PC-3 (cell line): ENCODE measurements around the gene RPS21. TPM values are rescaled to one million over a fixed set of nuclear protein-coding genes. Genes with fewer than 3 reads are reported as not detected.

Source experiments
- ATAC-seq: fragments of 200-7000 bp; cut with Tn5 transposase; 2 replicates; pipeline ENCODE4 v1.9.1; 2020; ENCODE audit warnings: mild to moderate bottlenecking, moderate library complexity
- BruUV-seq: library from RNA; stranded (reverse); fragments of 400-500 nt; replicated peaks from 2 replicates; lab custom pipeline; 2021; lab: Mats Ljungman, UMichigan
- CTCF ChIA-PET: fragments of 300-600 bp; sonication (Branson Sonifier 250); formaldehyde crosslinking; loops from one replicate; lab custom pipeline; 2022; ENCODE audit warnings: antibody characterized with exemption; lab: Charles Lee
- POLR2A ChIA-PET: fragments of 300-600 bp; sonication (Branson Sonifier 250); formaldehyde crosslinking; loops from one replicate; lab custom pipeline; 2022; ENCODE audit warnings: antibody characterized with exemption; ENCODE audit not compliant: unreplicated experiment; lab: Charles Lee
- DNase-seq: peaks from one replicate; pipeline ENCODE4 v3.0.0-alpha.2; 2015
- H2AFZ ChIP-seq: fragments of 300-600 bp; sonication (generic); 2 replicates; pipeline ENCODE4 v1.6.0; 2016; ENCODE audit warnings: antibody characterized with exemption, low read length
- H3F3A ChIP-seq: fragments of 300-600 bp; sonication (generic); one replicate; pipeline ENCODE4 v1.6.0; 2017; ENCODE audit warnings: antibody characterized with exemption, low read length, control low read depth, mild to moderate bottlenecking; ENCODE audit not compliant: unreplicated experiment
- H3K27ac ChIP-seq: fragments of 300-600 bp; sonication (generic); 2 replicates; pipeline ENCODE4 v1.5.1; 2016; ENCODE audit warnings: mild to moderate bottlenecking, low read length
- H3K27me3 ChIP-seq: fragments of 300-600 bp; sonication (generic); 2 replicates; pipeline ENCODE4 v1.6.1; 2016; ENCODE audit warnings: low read length, mixed read lengths
- H3K36me3 ChIP-seq: fragments of 300-600 bp; sonication (generic); 2 replicates; pipeline ENCODE4 v1.6.1; 2016; ENCODE audit warnings: low read depth, mixed run types, low read length, mixed read lengths
- H3K4me1 ChIP-seq: fragments of 300-600 bp; sonication (generic); 2 replicates; pipeline ENCODE4 v1.5.1; 2016; ENCODE audit warnings: low read length; ENCODE audit not compliant: insufficient read depth
- H3K4me2 ChIP-seq: fragments of 300-600 bp; sonication (generic); 2 replicates; pipeline ENCODE4 v1.6.0; 2016; ENCODE audit warnings: low read length
- H3K4me3 ChIP-seq: fragments of 300-600 bp; sonication (generic); 2 replicates; pipeline ENCODE4 v1.5.1; 2016; ENCODE audit warnings: mild to moderate bottlenecking, low read length, mixed read lengths
- H3K79me2 ChIP-seq: fragments of 300-600 bp; sonication (generic); 2 replicates; pipeline ENCODE4 v1.6.1; 2017; ENCODE audit warnings: low read length, mixed read lengths
- H3K9ac ChIP-seq: fragments of 300-600 bp; sonication (generic); 2 replicates; pipeline ENCODE4 v1.6.0; 2016; ENCODE audit warnings: mild to moderate bottlenecking, low read length
- H3K9me2 ChIP-seq: fragments of 300-600 bp; sonication (generic); replicated peaks from 2 replicates; pipeline ENCODE4 v1.6.1; 2016; ENCODE audit warnings: mixed run types, low read length, mixed read lengths
- H3K9me3 ChIP-seq: fragments of 300-600 bp; sonication (generic); 2 replicates; pipeline ENCODE4 v1.6.1; 2016; ENCODE audit warnings: low read length, mixed read lengths
- H4K20me1 ChIP-seq: fragments of 300-600 bp; sonication (generic); 2 replicates; pipeline ENCODE4 v1.6.1; 2016; ENCODE audit warnings: low read length, mixed read lengths
- EZH2 ChIP-seq: fragments of 300-600 bp; sonication (generic); IDR thresholded peaks from one replicate; pipeline ENCODE4 v1.6.1; 2017; ENCODE audit warnings: antibody characterized with exemption, mild to moderate bottlenecking, low read length; ENCODE audit not compliant: unreplicated experiment
- EZH2phosphoT487 ChIP-seq: fragments of 300-600 bp; sonication (generic); IDR thresholded peaks from 2 replicates; pipeline ENCODE4 v1.6.1; 2018; ENCODE audit warnings: mild to moderate bottlenecking, antibody characterized with exemption, low read length, borderline replicate concordance
- intact Hi-C: fragments of 100-400 bp; cut with micrococcal nuclease; formaldehyde crosslinking; loops from 2 replicates; pipeline ENCODE4 v1.9.0; 2023
- total RNA-seq: library from RNA; depleted of rRNA; stranded (reverse); fragments of >200 nt; gene quantifications from 2 replicates; pipeline ENCODE4 v1.2.3, GENCODE V29; 2014
- TF ChIP-seq, protein P1 (sequence below): fragments of 300-600 bp; sonication (generic); conservative IDR thresholded peaks from 2 replicates; pipeline ENCODE4 v1.5.1; 2017; ENCODE audit warnings: antibody characterized with exemption, low read depth, mild to moderate bottlenecking, low read length

The RPS21 gene
- total RNA-seq, 1 experiment from 2014 or later, result 1,945 TPM

DNA sequence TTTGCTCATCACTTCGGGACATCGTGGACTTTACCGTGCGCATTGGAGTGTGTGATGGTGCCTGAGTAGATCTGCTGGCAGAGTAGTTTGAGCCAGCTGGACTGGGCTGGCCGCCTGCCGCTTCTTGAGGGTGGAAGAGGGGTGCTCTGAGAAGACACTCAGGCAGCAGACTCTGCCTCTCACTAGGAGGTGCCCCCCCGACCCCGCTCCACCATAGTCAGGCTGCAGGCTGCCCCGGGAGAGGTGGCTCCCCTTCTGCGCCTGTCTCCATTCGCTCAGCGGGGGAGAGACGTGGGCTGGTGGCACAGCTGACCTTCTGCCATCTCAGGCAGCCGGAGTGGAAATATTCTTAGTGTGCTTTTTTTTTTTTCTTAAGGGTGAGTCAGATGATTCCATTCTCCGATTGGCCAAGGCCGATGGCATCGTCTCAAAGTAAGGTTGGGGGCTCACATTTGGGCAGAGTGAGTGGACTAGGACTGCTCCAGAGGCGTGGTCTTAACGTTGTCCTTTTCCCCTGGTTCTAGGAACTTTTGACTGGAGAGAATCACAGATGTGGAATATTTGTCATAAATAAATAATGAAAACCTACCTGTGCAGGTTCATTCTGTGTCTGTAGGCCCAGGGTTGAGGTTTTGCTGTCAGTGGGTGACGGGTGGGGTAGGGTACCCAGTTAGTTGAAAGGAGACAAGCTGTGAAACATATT lies 1.2 kb downstream of the RPS21 start:
- ATAC-seq, result no peak
- Histone ChIP-seq H3K9me2 (no peaks in the 10 kb centered on the region), H4K20me1 (peaks cover 28% of the 10 kb centered on the region), H3K9me3 (no peaks in the 10 kb centered on the region), H3K27ac (0 out of 2 replicates have a peak overlapping the region, but pooled peaks have one; percentile 43), H3K4me3 (peak overlapping the region; percentile 100), H2AFZ (no peak overlapping the region), H3K27me3 (no peaks in the 10 kb centered on the region), H3K36me3 (peaks cover 27% of the 10 kb centered on the region), H3K9ac (peak overlapping the region; percentile 99), H3K4me1 (peaks cover 16% of the 10 kb centered on the region), H3F3A (peaks cover 21% of the 10 kb centered on the region), H3K4me2 (peak overlapping the region; percentile 97), H3K79me2 (peaks cover 53% of the 10 kb centered on the region)
- TF ChIP-seq, protein P1, sequence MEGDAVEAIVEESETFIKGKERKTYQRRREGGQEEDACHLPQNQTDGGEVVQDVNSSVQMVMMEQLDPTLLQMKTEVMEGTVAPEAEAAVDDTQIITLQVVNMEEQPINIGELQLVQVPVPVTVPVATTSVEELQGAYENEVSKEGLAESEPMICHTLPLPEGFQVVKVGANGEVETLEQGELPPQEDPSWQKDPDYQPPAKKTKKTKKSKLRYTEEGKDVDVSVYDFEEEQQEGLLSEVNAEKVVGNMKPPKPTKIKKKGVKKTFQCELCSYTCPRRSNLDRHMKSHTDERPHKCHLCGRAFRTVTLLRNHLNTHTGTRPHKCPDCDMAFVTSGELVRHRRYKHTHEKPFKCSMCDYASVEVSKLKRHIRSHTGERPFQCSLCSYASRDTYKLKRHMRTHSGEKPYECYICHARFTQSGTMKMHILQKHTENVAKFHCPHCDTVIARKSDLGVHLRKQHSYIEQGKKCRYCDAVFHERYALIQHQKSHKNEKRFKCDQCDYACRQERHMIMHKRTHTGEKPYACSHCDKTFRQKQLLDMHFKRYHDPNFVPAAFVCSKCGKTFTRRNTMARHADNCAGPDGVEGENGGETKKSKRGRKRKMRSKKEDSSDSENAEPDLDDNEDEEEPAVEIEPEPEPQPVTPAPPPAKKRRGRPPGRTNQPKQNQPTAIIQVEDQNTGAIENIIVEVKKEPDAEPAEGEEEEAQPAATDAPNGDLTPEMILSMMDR, result no peak
- no peak for TF ChIP-seq EZH2phosphoT487
- TF ChIP-seq EZH2, result no peak
- BruUV-seq, result no TSS peak
- CTCF ChIA-PET, result no interaction called here
- no peak for DNase-seq
- intact Hi-C loops, result loop anchor here (10.0 kb wide), 1 partner anchor 407 kb away; the partner anchor contains the start of gene MRGBP
- POLR2A ChIA-PET, result no interaction called here

GRCh38 chr20:62388839-62389600 lies 2.1 kb downstream of the RPS21 start:
- H2AFZ ChIP-seq, result no peak overlapping the region
- peaks cover 16% of the 10 kb centered on the region for H3K4me1 ChIP-seq
- no peaks in the 10 kb centered on the region for H3K9me3 ChIP-seq
- H3K9me2 ChIP-seq, result no peaks in the 10 kb centered on the region
- peak overlapping the region; percentile 100; the same call in 1 of the 2 replicates for H3K4me3 ChIP-seq
- no peak for ATAC-seq
- CTCF ChIA-PET, result no interaction called here
- no peak overlapping the region for H3K9ac ChIP-seq
- no TSS peak for BruUV-seq
- intact Hi-C loops, result loop anchor here (10.0 kb wide), 1 partner anchor 406 kb away; the partner anchor contains the start of gene MRGBP
- H3K27ac ChIP-seq, result no peak overlapping the region
- H3K4me2 ChIP-seq, result peak overlapping the region; percentile 97
- H4K20me1 ChIP-seq, result peaks cover 28% of the 10 kb centered on the region
- H3K27me3 ChIP-seq, result no peaks in the 10 kb centered on the region
- peaks cover 27% of the 10 kb centered on the region for H3K36me3 ChIP-seq
- peaks cover 53% of the 10 kb centered on the region for H3K79me2 ChIP-seq
- peaks cover 21% of the 10 kb centered on the region for H3F3A ChIP-seq
- POLR2A ChIA-PET, result no interaction called here
- TF ChIP-seq EZH2phosphoT487 (no peak), EZH2 (no peak)
- TF ChIP-seq, protein P1, result peak; percentile 24; the same call in 1 of the 2 replicates
- no peak for DNase-seq
